Measurements from ENCODE around the gene VEZT.

- TF ChIP-seq, protein P1, sequence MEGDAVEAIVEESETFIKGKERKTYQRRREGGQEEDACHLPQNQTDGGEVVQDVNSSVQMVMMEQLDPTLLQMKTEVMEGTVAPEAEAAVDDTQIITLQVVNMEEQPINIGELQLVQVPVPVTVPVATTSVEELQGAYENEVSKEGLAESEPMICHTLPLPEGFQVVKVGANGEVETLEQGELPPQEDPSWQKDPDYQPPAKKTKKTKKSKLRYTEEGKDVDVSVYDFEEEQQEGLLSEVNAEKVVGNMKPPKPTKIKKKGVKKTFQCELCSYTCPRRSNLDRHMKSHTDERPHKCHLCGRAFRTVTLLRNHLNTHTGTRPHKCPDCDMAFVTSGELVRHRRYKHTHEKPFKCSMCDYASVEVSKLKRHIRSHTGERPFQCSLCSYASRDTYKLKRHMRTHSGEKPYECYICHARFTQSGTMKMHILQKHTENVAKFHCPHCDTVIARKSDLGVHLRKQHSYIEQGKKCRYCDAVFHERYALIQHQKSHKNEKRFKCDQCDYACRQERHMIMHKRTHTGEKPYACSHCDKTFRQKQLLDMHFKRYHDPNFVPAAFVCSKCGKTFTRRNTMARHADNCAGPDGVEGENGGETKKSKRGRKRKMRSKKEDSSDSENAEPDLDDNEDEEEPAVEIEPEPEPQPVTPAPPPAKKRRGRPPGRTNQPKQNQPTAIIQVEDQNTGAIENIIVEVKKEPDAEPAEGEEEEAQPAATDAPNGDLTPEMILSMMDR (IDR thresholded peaks at IDR 0.05 in 2 of 3, conservative IDR thresholded peaks at IDR 0.05 in 1 of 3; ENCODE audit: borderline replicate concordance in 1 of 3, insufficient read depth in 1 of 3, low read depth in 2 of 3, low read length in 2 of 3): no peak
- no peak for TF ChIP-seq POLR2A (IDR thresholded peaks at IDR 0.05; ENCODE audit: borderline replicate concordance, extremely low read depth, insufficient read depth, insufficient read length)
- no peak for TF ChIP-seq MAX (IDR thresholded peaks at IDR 0.05)
- TF ChIP-seq ZFX (IDR thresholded peaks at IDR 0.05): no peak
- TF ChIP-seq RAD21 (IDR thresholded peaks at IDR 0.05; ENCODE audit: low read depth): no peak
- TF ChIP-seq JUND (IDR thresholded peaks at IDR 0.05): no peak
- no peak for TF ChIP-seq ZNF274 (IDR thresholded peaks at IDR 0.05; ENCODE audit: low read depth, low read length)
- no peak for TF ChIP-seq POLR2AphosphoS5 (IDR thresholded peaks at IDR 0.05; ENCODE audit: low read depth, low read length)
Observed at GRCh38 chr12:95240556-95240955, 22.9 kb downstream of the VEZT start.

Measured in HCT116 (cell line).